HG02938 (cell line): ENCODE data around the gene PSTK.
A peak's percentile ranks its signal among the peaks of the same experiment; 100 is the strongest.

Experiments used
- ATAC-seq: cut with Tn5 transposase; IDR thresholded peaks from one replicate; pipeline ENCODE4 v1.9.1; 2021; ENCODE audit warnings: mild to moderate bottlenecking, moderate library complexity; ENCODE audit not compliant: unreplicated experiment

Gene PSTK

DNA sequence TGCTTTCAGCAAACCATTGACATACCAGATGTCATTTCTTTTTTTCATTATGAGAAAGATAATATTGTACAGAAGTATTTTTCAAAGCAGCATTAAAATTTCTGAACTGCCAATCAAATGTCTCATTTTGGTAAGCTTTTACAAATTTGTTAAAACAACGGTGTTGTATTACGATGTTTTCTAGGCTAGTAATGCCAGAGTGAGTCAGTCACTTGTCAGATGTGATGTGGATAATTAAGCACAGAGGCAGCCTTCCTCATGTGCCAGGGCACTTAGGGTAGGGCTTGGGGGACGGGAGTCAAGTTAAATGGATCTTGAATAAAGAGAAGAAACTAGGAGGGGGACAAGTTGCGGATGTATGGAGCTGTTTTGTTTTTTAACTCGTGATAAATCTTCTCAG is 10.1 kb downstream of the PSTK start:
- ATAC-seq, result no peak

DNA sequence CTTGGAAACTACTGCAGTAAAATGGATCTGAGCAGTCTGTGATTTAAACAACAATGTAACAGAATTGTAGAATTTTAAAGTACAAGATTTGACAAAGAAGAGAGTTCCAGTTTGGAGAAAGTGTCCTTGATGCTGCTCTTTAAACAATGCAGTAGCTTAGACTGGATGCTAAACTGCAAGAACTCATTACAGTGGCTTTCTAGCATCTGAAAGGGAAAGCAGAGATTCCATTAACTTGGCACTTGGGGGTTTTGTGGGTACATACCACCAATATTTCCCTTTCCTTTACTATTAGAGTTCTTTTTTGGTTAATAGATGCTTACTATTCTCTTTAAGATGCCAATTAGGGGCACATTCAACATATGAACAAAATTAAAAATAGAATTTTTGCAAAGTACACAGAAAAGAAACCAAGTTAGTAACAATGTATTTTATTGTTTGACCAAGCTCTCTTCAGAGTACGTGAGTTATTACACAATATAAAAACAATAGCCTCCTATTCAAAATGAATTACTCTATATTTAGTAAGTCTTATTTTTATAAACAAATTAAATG is 11.9 kb downstream of the PSTK start:
- no peak for ATAC-seq

DNA sequence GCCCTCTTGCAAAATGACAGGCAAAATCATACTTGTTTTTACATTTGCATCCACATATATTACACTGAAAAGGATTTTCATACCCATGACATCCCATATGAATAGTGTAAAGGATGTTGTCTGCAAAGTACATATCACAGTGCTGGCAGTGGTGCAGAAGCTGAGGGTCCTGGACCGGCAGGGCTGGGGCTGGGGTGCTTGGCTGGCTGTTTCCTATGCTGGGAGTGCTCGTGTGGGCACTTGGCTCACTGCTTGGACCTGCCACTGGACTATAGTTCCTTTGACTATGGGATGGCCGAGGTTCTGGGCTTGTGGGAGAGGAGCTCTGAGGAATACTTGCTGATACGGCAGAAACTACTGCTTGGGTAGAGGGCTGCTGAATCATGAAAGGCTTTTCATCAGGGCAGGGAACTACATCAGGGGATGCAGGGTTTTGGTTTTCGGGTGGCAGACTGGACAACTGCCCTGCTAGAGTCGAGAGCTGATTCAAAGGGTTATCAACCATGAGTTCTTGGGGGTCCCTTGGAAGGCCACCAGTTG is 13.7 kb downstream of the PSTK start:
- no peak for ATAC-seq

DNA sequence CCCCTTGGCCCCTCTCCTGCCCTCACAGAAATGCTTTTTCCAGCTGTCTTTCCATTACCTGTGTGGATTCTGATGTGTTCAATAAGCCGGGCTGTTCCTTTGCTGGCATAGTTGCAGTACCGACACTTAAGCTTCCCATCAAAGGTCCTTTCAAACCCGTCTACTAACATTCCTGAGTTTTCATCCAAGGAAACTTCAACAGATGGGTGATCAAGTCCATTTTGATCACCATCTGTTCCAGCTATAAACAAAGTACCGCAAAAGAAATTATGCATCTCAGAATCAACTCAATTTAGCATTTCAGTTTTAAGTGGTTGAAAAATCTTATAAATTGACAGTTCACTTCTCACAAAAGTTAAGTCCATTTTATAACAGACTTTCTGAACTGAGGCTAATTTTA is 15.7 kb downstream of the PSTK start:
- ATAC-seq, result no peak

DNA sequence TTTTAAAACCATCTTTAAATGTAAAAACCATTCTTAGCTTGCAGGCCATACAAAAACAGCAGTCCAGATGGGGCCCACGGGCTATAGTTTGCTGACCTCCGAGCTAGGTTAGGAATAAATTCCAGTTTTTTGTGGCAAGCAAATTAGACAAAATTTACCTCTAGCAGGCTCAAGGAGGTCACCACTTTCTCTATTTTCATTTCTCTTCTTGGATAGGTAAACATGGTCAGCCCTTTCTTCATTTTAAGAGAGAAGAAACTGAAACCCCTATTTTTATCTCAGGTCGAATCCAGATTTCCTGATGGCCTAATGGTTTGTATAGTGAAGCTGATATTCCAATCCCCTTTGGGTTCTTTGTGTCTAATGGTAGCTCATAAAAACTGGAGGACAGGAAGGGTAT is 17.7 kb downstream of the PSTK start:
- no peak for ATAC-seq

DNA sequence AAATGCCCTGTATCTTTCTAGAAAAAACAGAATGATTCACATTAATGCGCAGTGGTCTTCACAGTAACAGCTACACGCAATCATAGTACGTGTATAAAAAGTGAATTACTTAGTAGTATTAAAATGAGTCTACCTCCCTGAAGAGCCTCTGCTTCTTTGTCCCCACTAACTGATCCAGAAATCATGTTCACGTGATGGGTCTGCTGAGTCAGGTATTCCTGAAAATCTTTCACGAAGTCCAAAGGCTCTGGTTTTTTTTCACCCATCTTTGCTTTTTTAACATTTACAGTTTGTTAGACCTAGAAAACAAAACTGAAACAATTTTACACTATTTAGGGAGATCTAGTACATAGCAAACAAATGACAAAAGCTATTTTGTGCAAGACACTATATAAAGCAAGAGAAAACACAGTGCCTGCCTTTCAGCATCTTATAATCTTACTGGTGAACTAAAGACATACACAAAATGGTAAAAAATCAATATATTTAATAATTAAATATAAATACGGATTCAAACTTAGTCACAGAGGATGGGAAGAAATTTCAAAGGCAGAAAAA is 18.2 kb downstream of the PSTK start:
- no peak for ATAC-seq

DNA sequence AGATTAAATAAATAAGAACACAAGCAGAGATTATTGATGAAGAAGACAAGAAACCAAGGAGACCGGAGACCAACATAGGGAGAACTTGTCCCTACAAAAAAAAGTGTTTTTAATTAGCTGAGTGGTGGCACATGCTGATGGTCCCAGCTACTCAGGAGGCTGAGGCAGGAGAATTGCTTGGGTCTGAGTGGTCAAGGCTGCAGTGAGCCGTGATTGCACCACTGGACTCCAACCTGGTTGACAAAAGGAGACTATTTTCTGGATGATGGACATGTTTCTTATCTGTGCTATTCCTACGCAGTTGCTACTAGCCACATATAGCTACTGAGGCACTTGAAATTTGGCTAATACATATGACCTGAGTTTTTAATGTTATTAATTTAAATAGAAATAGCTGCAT is 18.7 kb downstream of the PSTK start:
- ATAC-seq, result no peak

DNA sequence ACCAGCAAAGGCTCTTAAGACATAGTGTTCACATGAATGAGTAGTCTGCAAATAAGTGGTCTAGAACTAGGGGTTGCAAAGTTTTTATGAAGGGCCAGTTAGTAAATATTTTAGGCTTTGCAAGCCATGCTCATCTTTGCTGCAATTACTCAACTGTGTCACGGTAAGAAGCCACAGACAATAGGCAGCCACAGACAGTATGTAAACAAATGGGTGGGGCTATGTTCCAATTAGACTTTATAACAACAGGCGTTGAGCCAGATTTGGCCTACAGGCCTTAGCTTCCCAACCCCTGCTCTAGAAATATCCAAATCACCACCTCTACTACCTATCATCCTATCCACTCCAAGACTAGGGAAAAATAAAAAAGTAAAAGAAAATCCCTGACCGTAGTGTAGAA is 19.1 kb downstream of the PSTK start:
- ATAC-seq, result no peak

DNA sequence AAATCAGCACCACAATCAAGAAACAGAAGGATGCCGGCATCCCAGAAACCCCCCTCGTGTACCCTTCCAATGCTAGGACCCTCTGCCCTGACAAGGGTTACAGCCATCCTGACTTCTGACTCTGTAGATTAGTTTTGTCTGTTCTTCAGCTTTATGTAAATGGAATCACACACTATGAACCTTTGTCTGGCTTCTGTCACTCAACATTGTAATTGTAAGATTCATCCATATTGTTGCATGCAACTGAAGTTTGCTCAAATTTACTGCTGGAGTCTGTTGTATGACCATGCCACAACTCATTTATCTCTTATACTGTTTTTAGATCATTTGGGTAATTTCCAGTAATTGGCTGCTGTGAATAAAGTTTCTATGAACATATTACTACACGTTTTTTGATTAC is 20.0 kb downstream of the PSTK start:
- no peak for ATAC-seq

DNA sequence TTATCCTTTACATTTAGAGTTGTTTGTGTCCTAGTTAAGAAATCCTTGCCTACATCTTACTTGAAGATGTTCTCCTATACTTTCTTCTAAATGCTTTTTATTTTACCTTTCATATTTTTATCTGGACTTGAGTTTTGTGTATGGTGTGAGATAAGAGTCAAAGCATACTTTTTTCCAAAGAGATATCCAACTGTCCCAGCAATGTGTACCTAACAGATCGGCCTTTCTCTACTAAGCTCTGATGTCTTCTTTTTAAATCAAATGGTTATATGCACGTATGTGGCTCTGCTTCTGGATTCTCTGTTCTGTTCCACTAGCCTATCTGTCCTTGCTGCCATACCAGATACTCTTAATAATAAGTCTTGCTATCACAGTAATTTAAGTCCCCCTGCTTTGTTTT is 21.2 kb downstream of the PSTK start:
- no peak for ATAC-seq

DNA sequence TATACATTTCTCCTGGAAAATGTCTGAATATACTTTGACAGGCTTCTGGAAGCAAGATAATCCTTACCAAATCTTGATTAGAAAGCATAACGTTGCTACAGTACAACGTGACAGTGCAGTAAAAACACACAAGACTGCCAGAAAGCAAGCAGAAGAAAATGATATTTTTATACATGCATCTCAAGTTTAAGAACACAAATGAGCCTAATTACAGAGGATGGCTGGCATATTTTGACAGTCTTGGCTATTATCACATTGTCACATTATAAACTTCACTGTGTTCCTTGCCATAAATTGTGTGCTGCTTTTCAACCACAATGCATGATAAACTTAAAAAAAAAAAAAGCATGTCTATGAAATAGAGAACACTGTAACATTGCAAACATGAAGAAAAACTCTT is 24.1 kb downstream of the PSTK start:
- ATAC-seq, result no peak

DNA sequence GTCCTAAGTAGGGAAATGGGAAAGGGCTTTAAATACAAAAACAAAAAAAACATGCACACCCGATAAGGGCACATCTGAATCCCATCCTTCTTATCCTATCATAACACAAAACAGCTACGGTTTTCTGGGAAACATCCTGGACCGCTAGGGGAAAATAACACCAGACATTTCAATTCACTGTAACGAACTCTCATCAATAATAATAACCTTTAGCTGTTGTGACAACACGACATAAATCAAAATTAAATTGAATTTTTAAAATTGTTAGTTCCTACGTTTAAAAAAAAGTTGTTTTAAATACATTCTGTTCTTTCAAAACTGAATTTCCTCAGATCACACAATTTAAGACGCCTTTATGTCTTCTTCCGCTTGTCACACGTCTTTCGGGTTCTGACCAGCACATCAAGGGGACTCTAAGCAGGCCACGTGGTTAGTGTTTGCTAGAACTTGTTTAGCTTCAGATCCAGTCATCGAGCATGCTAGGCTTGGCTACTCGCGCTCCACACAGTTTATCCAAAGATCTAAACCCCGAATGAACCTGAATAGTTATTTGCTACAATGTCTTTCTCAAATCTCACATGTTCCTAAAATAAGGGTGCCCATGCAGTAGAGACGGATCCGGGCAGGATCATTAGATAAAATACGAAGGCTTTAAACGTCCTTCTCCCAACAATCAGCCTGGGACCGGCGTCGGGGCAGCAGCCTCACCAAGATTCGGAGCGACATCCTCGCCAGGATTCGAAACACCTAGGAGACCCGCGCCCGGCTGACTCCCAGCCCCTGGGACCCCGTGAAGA is 27.6 kb downstream of the PSTK start:
- ATAC-seq, result peak; percentile 52

DNA sequence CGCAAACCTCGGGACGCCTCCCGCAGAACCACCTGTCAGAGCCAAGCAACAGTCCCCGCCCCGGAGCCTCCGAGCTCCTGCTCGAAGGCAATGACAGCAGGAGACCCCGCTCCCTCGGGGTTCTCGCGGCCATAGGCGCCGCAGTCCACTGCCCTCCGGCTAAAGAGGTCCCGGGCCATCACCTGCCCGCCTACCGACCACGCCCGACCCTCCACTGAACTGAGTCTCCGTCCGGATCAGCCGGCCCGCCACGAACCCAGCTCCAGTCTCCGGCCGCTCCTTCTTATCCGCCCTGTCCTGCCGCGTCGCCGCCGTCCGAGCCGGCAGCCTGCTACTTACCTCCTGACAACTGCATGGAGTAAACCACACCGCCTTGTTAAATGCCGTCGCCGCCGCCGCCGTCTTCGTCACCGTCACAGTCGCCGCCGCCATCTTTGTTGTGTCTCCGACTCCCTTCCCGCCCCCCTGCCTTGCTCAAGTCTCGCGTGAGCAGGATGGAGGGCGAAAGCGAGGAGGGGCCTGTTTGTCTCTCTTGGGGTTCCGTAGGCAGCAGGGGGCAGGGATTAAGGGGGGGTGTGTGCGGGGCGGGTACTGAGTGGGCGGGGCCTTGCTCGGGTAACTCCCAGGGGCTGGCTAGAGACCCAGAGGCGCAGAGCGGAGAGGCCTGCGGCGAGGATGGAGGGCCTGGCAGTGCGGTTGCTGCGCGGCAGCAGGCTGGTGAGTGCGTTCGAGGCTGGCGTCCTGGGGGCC is 28.3 kb downstream of the PSTK start, which contains the start of the genes ACADSB and IKZF5:
Gene ACADSB, plus strand, starts transcription at position 652 of the 750 bp plus-strand sequence. Its CDS starts 24 bp downstream, at position 676.
Gene IKZF5, minus strand, starts transcription at position 441 of the 750 bp plus-strand sequence. CDS start 10,170 bp downstream, outside the sequence.
- ATAC-seq, result peak; percentile 77

DNA sequence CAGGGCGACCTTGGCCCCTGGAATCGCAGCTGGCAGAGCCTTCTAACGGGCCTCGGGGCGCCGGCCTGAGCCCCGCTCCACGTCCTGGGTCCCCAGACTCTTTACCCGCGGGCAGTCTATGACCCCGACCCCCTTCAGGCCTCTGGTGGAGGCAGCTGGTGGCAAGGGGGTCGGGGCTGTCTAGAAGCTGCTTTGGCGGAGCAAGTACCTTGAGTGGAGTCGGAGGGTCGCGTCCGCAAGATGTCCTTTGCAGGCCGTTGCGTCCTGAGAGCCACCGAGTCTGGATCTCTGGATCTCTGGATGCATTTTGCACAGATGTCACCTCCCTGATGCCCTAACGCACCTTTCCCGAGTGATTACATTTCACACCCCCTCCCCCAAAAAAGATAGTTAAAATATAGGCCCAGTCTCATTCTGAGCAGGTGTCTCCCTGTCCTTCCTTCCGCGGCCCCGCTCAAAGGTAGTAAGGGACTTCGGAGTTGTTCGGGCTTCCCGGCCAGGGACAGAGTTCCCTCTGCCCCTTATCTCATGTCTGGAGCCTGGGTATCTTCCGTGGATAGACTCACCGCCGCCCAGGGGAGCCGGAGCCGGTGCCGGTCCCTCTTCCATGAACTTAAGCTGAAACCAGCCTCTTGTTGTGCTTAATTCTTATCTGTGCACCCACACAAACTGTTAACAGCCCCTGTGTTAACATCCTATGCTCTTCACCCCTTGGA is 29.1 kb downstream of the PSTK start:
- peak; percentile 1 for ATAC-seq

DNA sequence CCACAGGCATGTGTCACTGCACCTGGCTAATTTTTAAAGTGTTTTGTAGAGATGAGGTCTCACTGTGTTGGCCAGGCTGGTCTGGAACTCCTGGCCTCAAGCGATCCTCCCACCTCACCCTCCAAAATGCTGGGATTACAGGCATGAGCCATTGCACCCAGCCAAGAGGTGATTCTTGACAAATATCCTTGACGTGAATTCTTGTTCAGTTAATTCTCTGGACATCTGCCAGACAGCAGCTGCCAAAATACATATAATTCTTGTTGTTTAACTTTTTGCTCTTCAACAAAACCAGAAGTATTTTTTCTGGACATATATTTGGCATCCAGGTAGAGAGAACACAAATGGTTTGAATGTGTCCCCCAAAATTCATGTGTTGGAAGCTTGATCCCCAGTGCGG is 31.8 kb downstream of the PSTK start:
- no peak for ATAC-seq

DNA sequence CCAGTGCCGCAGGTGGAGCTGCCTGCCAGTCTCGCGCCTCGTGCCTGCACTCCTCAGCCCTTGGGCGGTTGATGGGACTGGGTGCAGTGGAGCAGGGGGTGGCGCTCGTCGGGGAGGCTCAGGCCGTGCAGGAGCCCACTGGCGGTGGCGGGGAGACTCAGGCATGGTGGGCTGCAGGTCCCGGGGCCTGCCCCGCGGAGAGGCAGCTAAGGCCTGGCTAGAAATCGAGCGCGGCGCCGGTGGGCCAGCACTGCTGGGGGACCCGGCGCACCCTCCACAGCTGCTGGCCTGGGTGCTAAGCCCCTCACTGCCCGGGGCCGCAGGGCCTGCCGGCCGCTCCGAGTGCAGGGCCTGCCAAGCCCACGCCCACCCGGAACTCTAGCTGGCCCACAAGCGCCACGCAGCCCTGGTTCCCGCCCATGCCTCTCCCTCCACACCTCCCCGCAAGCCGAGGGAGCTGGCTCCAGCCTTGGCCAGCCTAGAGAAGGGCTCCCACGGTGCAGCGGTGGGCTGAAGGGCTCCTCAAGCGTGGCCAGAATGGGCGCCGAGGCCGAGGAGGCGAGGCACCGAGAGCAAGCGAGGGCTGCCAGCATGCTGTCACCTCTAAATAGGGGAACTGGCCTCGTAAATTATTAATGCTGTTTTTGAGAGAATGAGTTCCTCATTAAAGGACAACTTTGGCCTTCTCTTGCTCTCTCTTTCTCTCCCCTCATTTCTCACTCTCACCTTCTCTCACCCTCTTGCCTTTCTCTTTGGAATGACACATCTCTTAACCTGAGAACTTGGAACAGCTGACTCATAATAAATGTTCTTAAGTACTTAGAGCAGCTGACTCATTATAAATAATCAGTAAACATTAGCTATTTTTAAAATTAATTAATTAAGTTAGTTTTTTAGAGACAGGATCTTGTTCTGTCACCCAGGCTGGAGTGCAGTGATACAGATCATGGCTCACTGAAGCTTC is 33.5 kb downstream of the PSTK start:
- ATAC-seq, result no peak

DNA sequence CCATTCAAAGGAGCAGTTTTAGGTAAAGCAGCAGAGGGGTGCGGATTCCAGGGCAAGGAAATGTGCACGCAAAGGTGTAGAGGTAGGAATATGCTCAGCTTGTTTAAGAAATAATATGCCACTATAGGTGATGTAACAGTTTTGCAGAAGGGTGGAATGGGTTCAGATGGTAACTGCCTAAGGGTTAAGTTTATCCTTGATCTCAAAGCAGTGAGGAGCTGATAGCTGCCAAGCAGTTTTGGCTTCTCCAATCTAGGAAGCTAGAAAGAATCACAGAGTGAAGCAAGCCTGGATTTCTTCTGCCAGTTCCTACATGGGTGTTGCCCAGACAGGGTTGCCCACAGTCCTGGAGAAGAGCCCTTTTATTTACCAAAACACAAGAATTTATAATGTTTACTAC is 34.6 kb downstream of the PSTK start:
- no peak for ATAC-seq

DNA sequence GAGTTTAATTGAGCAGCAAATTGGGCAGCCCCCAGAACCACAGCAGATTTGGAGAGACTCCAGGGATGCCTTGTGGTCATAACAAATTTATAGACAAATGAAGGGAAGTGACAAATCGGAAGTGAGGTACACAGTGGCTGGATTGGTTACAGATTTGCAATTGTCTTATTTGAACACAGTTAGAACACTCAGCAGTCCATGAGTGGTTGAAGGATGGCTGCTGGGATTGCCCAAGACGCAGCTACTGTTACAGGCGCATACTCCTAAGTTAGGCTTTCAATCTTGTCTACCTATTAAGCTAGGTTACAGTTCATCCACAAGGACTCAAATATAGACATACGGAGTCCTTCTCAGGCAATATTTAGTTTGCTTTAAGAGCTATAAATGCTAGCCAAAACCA is 36.0 kb downstream of the PSTK start:
- ATAC-seq, result no peak

DNA sequence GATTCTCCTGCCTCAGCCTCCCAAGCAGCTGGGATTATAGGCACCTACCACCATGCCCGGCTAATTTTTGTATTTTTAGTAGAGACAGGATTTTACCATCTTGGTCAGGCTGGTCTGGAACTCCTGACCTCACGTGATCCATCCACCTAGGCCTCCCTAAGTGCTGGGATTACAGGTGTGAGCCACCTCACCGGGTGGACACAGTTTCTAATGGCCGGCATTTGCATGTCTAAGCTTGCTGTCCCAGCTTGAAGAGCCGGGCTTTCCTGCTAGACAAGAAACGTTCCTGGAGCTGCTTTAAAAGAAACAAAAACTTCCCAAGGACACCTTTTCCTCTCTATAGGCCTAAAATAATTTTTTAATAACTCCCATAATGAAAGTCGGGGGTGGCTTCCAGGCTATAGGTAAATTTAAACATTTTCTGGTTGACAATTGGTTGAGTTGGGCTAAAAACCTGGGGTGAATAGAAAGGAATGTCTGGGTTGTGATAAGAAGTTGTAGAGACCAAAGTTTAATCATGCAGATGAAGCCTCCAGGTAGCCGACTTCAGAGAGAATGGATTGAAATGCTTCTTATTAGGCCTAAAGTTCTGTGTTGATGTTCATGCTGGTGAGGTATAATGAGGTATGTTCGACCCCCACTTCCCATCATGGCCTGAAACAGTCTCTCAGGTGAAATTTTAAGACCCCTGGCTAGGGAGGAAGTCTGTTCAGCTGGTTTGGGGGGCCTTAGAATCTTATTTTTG is 37.4 kb downstream of the PSTK start:
- ATAC-seq, result no peak
